DND-41 (cell line): ENCODE measurements around the gene TBC1D17.
A peak's percentile ranks its signal among the peaks of the same experiment; 100 is the strongest.
"Not testable (repeated sequence)": the region's sequence is repeated elsewhere in the genome, so short reads cannot be mapped to it uniquely, and the experiment has no call there.

Source experiments
- ATAC-seq: fragments of 200-7000 bp; cut with Tn5 transposase; 3 replicates; pipeline ENCODE4 v1.9.1; 2021; ENCODE audit warnings: low read depth; ENCODE audit not compliant: insufficient read depth
- DNase-seq: peaks from one replicate; pipeline ENCODE4 v3.0.0-alpha.2; 2020
- H2AFZ ChIP-seq: 2 replicates; pipeline ENCODE4 v1.6.0; 2012; ENCODE audit warnings: low read depth, low read length
- H3K27ac ChIP-seq: 2 replicates; pipeline ENCODE4 v1.5.1; 2012; ENCODE audit warnings: low read length, inconsistent platforms
- H3K27me3 ChIP-seq: fragments of 200-600 bp; sonication (generic); 2 replicates; pipeline ENCODE4 v1.6.0; 2012; ENCODE audit warnings: low read length, mild to moderate bottlenecking, inconsistent platforms; ENCODE audit not compliant: insufficient read depth, poor library complexity
- H3K36me3 ChIP-seq: 2 replicates; pipeline ENCODE4 v1.5.1; 2012; ENCODE audit warnings: low read length, inconsistent platforms; ENCODE audit not compliant: insufficient read depth
- H3K4me1 ChIP-seq: 2 replicates; pipeline ENCODE4 v1.5.1; 2012; ENCODE audit warnings: mild to moderate bottlenecking, low read length; ENCODE audit not compliant: insufficient read depth
- H3K4me2 ChIP-seq: 2 replicates; pipeline ENCODE4 v1.6.0; 2012; ENCODE audit warnings: mild to moderate bottlenecking, moderate library complexity, low read length, inconsistent platforms; ENCODE audit not compliant: insufficient read depth
- H3K4me3 ChIP-seq, 2 experiments: fragments of 200-600 bp in 1 of 2; shearing (Covaris generic) in 1 of 2; 2 replicates each; pipeline ENCODE4 v1.5.1; 2012 to 2016; ENCODE audit warnings: inconsistent platforms in 2 of 2, low read length in 2 of 2, mild to moderate bottlenecking in 2 of 2, low read depth in 1 of 2, moderate library complexity in 1 of 2
- H3K79me2 ChIP-seq: 2 replicates; pipeline ENCODE4 v1.6.0; 2012; ENCODE audit warnings: low read length, inconsistent platforms; ENCODE audit not compliant: insufficient read depth
- H3K9ac ChIP-seq: 2 replicates; pipeline ENCODE4 v1.6.0; 2012; ENCODE audit warnings: low read depth, mild to moderate bottlenecking, inconsistent platforms, low read length, moderate library complexity
- H3K9me3 ChIP-seq: 2 replicates; pipeline ENCODE4 v1.5.1; 2012; ENCODE audit warnings: low read length, moderate library complexity, mild to moderate bottlenecking, inconsistent platforms; ENCODE audit not compliant: insufficient read depth, severe bottlenecking
- H4K20me1 ChIP-seq: 2 replicates; pipeline ENCODE4 v1.6.0; 2012; ENCODE audit warnings: low read length; ENCODE audit not compliant: insufficient read depth
- CTCF ChIP-seq: IDR thresholded peaks from 2 replicates; pipeline ENCODE4 v1.5.1; 2012; ENCODE audit warnings: borderline replicate concordance, low read length, moderate library complexity, mild to moderate bottlenecking; ENCODE audit not compliant: poor library complexity, severe bottlenecking; ENCODE audit errors: extremely low read depth
- EZH2 ChIP-seq: IDR thresholded peaks from 3 replicates; pipeline ENCODE4 v1.6.1; 2012; ENCODE audit warnings: borderline replicate concordance, low read depth, mild to moderate bottlenecking, moderate library complexity, low read length, inconsistent platforms; ENCODE audit not compliant: severe bottlenecking

The TBC1D17 gene

DNA sequence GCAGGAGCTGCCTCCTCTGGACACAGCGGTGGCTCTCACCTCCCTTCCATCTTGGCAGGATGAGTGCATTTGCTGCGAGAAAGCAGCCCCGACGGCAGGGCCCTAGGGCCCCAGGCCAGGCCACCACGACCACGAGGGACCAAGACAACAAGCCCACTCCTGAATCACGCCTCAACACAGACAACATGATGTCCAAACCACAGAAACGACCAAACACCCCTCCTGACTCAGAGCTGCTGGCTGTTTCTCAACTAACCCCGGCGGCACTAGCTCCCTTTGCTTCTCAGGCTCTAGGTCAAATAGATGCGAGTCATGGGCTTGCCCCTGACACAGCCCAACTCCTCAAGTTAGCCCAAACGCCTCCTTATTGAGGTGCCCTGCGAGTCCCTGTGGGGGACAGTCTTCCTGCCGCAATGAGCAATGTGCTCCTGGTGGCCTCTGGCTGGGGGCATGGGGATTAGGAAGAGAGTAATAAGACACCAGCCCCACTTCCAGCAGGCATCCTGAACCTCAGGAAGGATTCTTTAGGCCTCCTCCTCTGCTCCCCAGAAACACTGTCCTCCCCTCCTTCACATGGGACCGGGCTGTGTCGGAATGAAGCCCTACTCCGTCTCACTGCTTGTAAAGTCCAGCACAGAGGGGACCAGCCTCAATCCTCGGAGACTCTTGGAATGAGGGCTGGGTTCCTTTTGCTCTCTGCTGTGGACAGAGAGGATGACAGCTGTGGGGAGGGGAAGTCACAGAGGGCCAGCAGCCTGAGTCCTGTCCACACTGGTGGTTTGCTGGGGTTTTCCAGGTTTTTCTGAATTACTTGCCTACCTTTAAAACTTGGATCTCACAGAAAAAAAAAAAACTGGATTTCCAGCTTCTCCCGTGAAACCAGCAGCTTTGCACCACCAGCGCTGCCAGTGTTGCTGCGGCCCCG is 44.6 kb downstream of the TBC1D17 start:
- peak overlapping the region; percentile 61; the same call in 1 of the 2 replicates for H3K4me2 ChIP-seq
- H3K27ac ChIP-seq = peak overlapping the region; percentile 91; the same call in 1 of the 2 replicates
- peaks cover 98% of the 10 kb centered on the region for H3K79me2 ChIP-seq
- TF ChIP-seq EZH2 (no peak), CTCF (no peak)
- peaks cover 55% of the 10 kb centered on the region for H3K4me1 ChIP-seq
- H3K9ac ChIP-seq = peak overlapping the region; percentile 58; the same call in 1 of the 2 replicates
- DNase-seq = no peak
- peaks cover 88% of the 10 kb centered on the region for H4K20me1 ChIP-seq
- peaks cover 89% of the 10 kb centered on the region for H3K36me3 ChIP-seq
- H3K9me3 ChIP-seq = no peaks in the 10 kb centered on the region
- no peaks in the 10 kb centered on the region for H3K27me3 ChIP-seq
- no peak overlapping the region for H2AFZ ChIP-seq
- no peak for ATAC-seq
- no peak overlapping the region for H3K4me3 ChIP-seq

DNA sequence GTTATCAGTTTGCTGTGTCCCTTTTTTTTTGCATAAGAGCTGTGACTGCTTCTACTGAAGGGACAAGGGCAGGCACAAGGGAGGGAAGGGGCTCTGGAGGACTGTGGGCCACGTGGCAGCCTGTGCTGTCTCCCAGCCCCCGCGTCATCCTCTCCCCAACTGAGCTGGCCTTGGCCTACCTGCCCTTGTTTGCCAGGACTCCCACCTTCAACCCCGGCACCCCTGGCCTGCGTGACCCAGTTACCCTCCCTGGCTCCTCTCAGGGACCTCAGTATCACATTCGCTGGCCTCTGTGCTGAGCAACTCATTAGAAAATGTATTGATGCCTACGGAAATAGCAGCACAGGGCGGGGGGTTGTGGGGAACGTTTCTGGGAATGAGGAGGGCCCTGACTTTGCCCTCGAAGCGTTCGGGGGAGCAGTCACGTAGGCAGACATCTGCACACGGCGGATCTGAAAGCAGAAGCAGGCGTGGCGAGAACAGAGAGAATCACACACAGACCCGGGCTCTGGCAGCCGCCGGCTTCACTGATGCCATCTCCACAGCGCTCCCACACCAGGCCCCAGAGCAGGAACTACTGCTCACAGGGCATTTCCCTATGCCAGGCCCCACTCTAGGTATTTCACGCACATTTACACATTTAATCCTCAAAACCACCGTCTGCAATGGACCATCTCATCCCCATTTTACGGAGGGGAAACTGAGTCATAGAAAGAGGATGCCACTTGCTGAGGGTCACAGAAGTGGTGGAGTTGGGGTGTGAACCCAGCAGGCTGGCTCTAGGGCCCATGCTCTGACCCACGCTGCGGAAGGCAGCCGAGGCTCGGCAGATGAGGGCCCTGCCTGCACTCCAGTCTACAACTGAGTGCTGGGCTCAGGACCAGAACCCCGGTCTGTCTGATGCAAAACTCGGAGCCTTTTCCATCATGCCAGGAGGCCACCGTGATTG is 45.8 kb downstream of the TBC1D17 start:
- peaks cover 87% of the 10 kb centered on the region for H4K20me1 ChIP-seq
- H3K9ac ChIP-seq = peak overlapping the region; percentile 58
- no peaks in the 10 kb centered on the region for H3K27me3 ChIP-seq
- peaks cover 88% of the 10 kb centered on the region for H3K36me3 ChIP-seq
- peaks cover 66% of the 10 kb centered on the region for H3K4me1 ChIP-seq
- TF ChIP-seq EZH2 = no peak
- H3K4me3 ChIP-seq = peak overlapping the region in 1 of 2 experiments; percentile 47; a peak in 2 of 4 replicates
- H3K9me3 ChIP-seq = no peaks in the 10 kb centered on the region
- peak overlapping the region; percentile 91 for H3K27ac ChIP-seq
- no peak overlapping the region for H2AFZ ChIP-seq
- peak overlapping the region; percentile 61 for H3K4me2 ChIP-seq
- ATAC-seq (peak; percentile 32), DNase-seq (peak; percentile 58)
- peaks cover 98% of the 10 kb centered on the region for H3K79me2 ChIP-seq

DNA sequence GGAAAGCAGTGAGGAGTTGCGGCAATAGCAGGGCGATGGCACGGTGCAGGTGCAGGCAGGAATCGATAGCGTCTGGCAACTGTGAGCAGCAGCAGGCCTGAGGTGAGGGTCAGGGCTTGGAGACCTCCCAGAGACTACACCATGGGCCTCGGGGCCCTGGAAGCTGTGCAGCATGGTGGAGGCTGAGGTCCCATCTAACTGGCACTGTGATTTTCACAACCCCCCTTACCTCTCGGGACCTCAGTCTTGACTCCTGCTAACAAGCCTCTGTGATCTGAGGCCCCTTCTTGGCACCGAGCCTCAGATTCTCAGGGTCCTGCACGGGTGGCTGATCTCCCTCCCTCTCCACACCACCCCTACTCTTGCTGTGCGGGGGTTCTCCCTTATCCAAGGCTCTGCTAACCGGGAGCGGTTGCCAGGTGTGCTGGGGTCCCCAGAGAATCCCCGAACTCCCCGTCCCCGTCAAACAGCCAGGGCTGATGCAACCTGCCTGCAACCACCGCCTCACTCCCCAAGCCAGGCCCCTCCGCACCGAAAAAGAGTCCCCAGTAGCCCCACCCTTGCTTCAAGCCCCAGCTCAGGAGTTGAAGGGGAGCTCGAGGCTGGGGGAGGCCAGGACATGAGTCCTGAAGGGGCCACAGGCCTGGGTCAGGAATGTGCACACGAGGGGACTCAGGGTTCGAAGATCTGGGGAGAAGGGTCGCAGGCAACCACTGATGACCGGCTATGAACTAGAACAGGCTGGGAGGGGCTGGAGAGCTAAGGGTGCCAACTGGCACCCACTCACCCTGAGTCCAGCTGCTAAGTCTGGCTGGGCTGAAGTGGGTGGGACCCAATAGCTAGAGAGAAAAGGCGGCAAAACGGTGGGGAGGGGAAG is 46.7 kb downstream of the TBC1D17 start:
- peaks cover 99% of the 10 kb centered on the region for H3K79me2 ChIP-seq
- peak; percentile 91 for DNase-seq

DNA sequence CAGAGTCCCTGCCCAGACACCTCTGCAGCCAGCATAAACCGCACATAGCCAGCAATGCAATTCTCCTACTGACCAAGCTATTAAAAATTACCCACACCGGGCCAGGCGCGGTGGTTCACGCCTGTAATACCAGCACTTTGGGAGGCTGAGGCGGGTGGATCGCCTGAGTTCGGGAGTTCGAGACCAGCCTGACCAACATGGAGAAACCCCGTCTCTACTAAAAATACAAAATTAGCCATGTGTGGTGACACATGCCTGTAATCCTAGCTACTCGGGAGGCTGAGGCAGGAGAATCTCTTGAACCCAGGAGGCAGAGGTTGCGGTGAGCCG is 47.3 kb downstream of the TBC1D17 start:
- H3K27me3 ChIP-seq, ATAC-seq, H3K9me3 ChIP-seq, H2AFZ ChIP-seq, DNase-seq: not testable (repeated sequence)
- Histone ChIP-seq H3K36me3 (peaks cover 87% of the 10 kb centered on the region), H3K4me3 (peak overlapping the region in 1 of 2 experiments; percentile 47; a peak in 2 of 4 replicates), H3K4me1 (peaks cover 73% of the 10 kb centered on the region), H3K27ac (peak overlapping the region; percentile 91), H4K20me1 (peaks cover 81% of the 10 kb centered on the region), H3K4me2 (peak overlapping the region; percentile 61), H3K9ac (peak overlapping the region; percentile 58), H3K79me2 (peaks cover 99% of the 10 kb centered on the region)

More for the DNA sequence above, 46.7 kb downstream of the TBC1D17 start:
- Histone ChIP-seq H2AFZ (no peak overlapping the region), H3K4me1 (peaks cover 70% of the 10 kb centered on the region), H3K4me2 (peak overlapping the region; percentile 61), H3K9ac (peak overlapping the region; percentile 58), H3K4me3 (peak overlapping the region in 1 of 2 experiments; percentile 47; a peak in 2 of 4 replicates), H4K20me1 (peaks cover 86% of the 10 kb centered on the region), H3K9me3 (no peaks in the 10 kb centered on the region), H3K27ac (peak overlapping the region; percentile 91), H3K36me3 (peaks cover 89% of the 10 kb centered on the region), H3K27me3 (no peaks in the 10 kb centered on the region)
- TF ChIP-seq EZH2 (no peak), CTCF (no peak)
- peak; percentile 69 for ATAC-seq
